ENCODE data around the gene HHAT.

The HHAT gene

DNA sequence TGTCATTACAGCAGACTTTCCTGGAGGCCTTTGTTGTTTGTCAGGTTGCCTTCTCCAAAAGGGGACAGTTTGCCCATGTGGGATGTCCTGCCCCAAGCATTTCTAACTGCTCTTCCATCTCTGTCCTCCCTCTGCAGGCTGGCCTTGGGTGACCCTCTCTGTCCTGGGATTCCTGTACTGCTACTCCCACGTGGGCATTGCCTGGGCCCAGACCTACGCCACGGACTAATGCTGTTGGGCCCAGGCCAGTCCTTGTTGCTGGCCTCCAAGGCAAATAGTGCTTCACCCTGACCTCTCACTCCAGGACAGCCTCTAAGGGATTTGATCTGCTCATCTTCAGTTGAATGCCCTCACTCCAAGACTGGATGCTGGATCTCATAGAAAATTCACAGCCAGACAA is 345.4 kb downstream of the HHAT start:
- DNase-seq (ENCODE audit: low read depth in 1 of 2, low spot score in 1 of 2), result no peak

DNA sequence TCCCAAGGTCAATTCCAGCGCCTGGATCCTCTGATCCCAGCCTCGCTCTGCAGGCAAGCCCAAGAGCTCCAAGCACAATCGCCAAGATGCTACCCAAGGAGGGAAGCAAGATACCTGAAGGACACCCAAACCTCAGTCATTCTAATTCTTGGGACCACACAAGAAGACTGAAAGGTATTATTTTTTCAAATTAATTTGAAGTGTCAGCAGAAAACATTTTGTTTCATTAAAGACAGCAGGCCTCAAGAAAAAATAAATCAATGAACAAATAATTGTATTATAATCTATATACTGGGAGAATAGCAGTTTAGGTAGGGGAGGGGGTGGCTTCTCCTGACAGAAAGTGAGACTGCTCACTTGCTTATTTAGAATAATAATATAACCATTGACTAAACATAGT is 347.8 kb downstream of the HHAT start:
- DNase-seq (ENCODE audit: low read depth in 1 of 2, low spot score in 1 of 2), result no peak

- DNase-seq (ENCODE audit: low read depth in 1 of 2, low spot score in 1 of 2), result no peak
Observed at GRCh38 chr1:210677533-210677932, 348.8 kb downstream of the HHAT start.

- DNase-seq (ENCODE audit: low read depth in 1 of 2, low spot score in 1 of 2), result no peak
Observed at GRCh38 chr1:210678306-210678705, 349.6 kb downstream of the HHAT start.

GRCh38 chr1:210681158-210681557 is 352.5 kb downstream of the HHAT start:
- DNase-seq (ENCODE audit: low read depth in 1 of 2, low spot score in 1 of 2), result no peak

- DNase-seq (ENCODE audit: low read depth in 1 of 2, low spot score in 1 of 2), result no peak
Observed at GRCh38 chr1:210683403-210684047, 354.8 kb downstream of the HHAT start.

- DNase-seq (ENCODE audit: low read depth in 1 of 2, low spot score in 1 of 2), result no peak
Observed at GRCh38 chr1:210684466-210685294, 356.0 kb downstream of the HHAT start.

DNA sequence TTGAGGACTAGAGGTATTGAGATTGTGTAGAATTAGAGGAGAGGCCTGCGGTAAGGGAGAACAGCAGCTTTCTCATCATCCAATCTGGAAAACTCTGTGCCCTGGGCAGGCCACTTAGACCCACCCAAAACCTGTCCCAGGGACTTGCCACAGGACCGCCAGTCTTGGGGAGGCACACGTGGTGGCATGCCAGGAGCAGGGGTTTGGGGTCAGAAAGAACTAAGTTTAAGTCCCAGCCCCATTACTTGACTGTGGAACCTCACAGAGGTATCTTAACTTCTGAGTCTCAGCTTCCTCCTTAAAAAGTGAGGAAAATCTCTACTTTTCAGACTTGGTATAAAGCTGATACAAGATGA is 356.6 kb downstream of the HHAT start:
- DNase-seq (ENCODE audit: low read depth in 1 of 2, low spot score in 1 of 2), result no peak

DNA sequence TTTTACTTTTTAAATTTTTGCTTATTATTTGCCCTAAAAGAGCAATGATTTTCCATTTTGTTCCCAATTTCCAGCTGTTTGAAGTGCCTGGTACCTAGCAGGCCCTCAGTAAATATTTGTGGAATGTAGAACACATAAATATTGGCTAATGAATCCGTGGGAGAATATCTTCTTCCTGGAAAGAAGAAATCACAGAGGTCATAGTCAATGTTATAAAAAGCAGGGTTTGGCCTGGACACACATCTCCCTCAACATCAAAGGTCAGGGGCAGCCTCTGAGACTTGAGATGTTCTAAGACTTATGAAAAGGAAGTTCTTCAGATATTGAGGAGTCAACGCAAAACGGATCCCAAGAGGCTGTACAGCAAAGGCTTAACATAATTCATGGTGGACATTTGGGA is 358.1 kb downstream of the HHAT start:
- no peak for DNase-seq (ENCODE audit: low read depth in 1 of 2, low spot score in 1 of 2)

DNA sequence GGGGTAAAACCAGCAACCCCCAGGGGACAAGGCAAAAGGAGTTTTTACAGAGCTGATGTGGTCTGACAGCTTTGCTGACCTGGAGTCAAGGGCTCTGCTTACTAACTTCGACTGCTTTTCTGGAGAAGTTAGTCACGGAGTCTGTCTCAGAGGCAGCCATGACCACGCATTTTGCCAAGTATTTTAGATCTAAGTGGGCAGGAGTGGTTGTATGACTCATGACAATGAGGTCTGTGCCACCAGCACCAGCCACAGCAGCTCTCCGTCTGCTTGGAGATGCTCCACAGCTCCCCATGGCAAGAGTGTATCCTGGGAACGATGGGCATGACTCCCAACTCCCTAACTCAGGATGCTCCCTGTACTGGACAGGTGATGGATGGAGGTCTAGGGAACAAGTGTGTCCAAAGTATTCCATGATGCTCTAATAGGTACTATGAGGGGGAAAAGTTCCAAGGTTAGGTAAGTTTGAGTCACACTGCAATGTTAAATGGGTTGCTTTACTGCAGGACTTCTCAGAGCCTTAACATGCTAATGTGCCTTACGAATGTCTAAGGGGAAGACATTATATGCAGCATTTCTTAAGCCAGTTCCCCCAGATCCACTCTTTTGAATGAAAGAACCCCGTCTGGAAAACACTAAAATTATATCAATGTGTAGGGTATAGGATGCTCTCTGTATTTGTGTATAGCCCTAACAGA is 359.0 kb downstream of the HHAT start:
- no peak for DNase-seq (ENCODE audit: low read depth in 1 of 2, low spot score in 1 of 2)

DNA sequence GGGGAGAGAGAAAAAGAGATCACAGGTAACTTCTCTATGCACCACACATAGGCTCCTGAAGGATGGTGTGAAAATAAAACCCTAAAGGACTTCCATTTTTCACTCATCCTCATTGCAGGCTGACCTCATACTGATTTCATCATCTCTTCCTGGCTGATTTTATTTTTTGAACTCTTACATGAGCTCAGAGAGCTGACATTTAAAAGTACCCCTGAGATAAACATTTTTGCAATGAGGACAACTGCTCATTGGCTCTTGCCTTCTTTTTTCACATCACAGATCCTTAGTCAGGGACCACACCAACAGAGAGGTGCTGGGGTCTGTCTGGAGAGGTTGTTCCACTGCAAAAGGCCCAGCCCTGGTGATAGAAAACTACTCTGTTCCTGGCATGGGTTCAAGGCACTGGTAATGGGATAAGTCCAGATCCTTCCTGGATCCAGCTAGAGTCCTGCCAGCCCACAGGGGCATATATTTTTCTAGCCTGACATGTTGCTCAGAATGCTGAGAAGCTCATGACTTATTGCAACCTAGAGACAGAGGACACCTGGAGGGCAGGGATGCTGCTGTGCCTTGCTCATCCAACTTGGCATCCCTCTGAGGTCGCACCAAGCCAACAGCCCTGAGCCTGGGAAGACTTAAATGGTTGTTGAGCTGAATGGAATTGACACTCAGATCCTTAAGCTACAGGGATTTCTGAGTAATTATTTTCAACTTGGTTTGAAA is 360.0 kb downstream of the HHAT start:
- DNase-seq (ENCODE audit: low read depth in 1 of 2, low spot score in 1 of 2), result no peak

DNA sequence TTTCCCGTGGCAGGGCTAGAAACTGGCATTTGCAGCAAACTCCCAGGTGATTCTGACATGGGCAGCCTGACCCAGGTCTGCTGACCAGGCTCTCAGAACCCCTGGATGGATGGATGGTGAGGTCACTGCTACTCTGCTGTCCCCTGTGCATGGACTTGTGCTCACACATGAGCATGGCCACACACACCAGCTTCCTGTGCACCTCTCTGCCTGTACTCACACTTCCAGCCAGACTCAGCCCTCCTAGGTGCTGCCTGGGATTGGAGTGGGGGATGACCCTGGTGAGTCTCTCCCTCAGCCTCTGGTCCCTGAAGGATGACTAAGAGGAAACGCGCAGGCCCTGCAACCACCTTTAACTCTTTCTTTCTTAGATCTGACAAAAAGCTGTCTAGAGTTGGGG is 361.1 kb downstream of the HHAT start:
- DNase-seq (ENCODE audit: low read depth in 1 of 2, low spot score in 1 of 2), result no peak

GRCh38 chr1:210690236-210690635 is 361.5 kb downstream of the HHAT start:
- DNase-seq (ENCODE audit: low read depth in 1 of 2, low spot score in 1 of 2), result no peak

DNA sequence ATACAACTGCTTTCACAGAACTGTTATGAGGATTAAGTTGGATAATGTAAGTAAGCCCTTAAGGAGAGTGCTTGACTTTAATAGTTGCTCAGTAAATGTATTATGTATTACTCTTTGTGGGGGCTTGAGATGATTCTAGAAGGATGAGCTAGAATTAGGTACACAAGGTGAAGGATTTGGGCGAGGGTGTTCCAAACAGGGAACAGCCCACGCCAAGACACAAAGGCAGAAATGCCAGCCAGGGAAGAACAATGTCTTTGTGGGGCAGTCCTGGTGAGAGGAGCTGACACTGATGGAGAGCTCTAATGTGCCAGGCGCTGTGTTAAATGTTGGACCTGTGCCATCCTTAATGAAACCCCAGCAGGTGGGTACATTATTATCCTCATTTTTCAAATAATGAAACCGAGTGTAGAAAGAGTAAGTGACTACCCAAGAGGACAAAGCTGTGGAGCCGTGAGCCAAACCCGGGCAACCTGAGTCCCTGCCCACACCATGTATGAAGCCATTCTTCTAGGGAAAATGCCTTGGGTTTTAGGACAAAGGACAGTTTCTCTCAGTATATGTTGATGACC is 362.4 kb downstream of the HHAT start:
- DNase-seq (ENCODE audit: low read depth in 1 of 2, low spot score in 1 of 2), result no peak

GRCh38 chr1:210692796-210693195 is 364.1 kb downstream of the HHAT start:
- no peak for DNase-seq (ENCODE audit: low read depth in 1 of 2, low spot score in 1 of 2)

- no peak for DNase-seq (ENCODE audit: low read depth in 1 of 2, low spot score in 1 of 2)
Observed at GRCh38 chr1:210695026-210695425, 366.3 kb downstream of the HHAT start.

DNA sequence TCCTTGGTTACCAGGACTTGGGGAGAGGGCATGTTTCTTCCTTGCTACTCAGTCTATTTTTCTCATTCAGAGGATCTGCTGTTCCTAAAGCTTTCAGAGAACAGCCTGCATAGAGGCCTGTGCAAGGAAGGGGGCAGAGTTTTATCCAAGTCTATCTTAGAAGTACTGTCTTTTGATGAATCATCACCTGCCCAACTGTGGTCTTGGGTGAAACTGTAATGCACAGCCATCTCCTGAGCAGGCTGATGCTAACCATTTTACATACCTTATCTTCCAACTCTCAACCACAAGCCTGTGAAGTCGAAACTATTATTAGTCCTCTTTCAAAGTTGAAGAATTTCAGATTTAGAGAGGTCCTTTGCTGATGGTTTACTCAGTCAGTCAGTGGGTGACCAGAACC is 368.0 kb downstream of the HHAT start:
- DNase-seq (ENCODE audit: low read depth in 1 of 2, low spot score in 1 of 2), result no peak

- DNase-seq (ENCODE audit: low read depth in 1 of 2, low spot score in 1 of 2), result no peak
Observed at GRCh38 chr1:210697185-210697584, 368.5 kb downstream of the HHAT start.

GRCh38 chr1:210698661-210699060 is 370.0 kb downstream of the HHAT start:
- DNase-seq (ENCODE audit: low read depth in 1 of 2, low spot score in 1 of 2), result no peak

- DNase-seq (ENCODE audit: low read depth in 1 of 2, low spot score in 1 of 2), result no peak
Observed at GRCh38 chr1:210700083-210700482, 371.4 kb downstream of the HHAT start.

DNA sequence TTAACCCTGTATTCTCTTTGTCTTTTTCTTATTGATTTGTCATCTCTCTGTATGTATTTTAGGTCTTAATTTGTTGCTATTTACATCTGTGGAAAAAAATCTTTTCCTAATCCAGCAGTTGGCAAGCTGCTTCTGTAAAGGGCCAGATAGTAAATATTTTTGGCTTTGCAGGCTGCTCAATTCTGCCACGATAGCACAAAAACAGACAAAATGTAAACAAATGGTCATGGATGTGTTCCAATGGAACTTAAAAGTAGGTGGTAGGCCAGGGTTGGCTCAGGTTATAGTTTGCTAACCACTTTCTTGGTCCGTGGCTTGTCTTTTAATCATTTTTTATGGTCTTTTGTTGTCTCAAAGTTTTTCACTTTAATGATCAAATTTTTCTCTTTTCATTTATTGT is 371.8 kb downstream of the HHAT start:
- DNase-seq (ENCODE audit: low read depth in 1 of 2, low spot score in 1 of 2), result no peak
